Measurements from ENCODE around the gene ERI2. TPM values are rescaled to one million over a fixed set of nuclear protein-coding genes. Genes with fewer than 3 reads are reported as not detected.

Gene ERI2
- total and polyA plus RNA-seq, 12 donors, result 9.2 to 45.1 (median 21.7) TPM

GRCh38 chr16:20849589-20850390 lies 43.5 kb upstream of the ERI2 start:
- WGBS, 4 donors, result 29 to 40% (median 38%) methylated on average over 6 of the region's 6 CpGs
- H3K9me3 ChIP-seq (replicated peaks in 1 of 3), result no peaks in the 10 kb centered on the region
- no peaks in the 10 kb centered on the region for H3K27me3 ChIP-seq
- peak overlapping the region in 4 of 5 donors; percentile 4 to 83 (median 56) for H3K27ac ChIP-seq
- no peaks in the 10 kb centered on the region for H3K36me3 ChIP-seq (replicated peaks in 1 of 2)
- TF ChIP-seq CTCF (IDR thresholded peaks at IDR 0.05) (peak; percentile 95 to 99 (median 98)), POLR2A (IDR thresholded peaks at IDR 0.05) (no peak)
- H3K4me1 ChIP-seq (replicated peaks in 1 of 2), result peaks cover 16 to 48% of the 10 kb centered on the region in 2 donors
- H3K4me3 ChIP-seq, result no peak overlapping the region
- intact Hi-C loops (cut with DNase I), result loop anchor here (5.0 to 10.0 kb wide), 5 partner anchors 48 to 238 kb away; no protein-coding TSS in a partner anchor
- DNase-seq, result peak; percentile 62 to 93 (median 78)

- peaks cover 16 to 26% of the 10 kb centered on the region in 2 donors for H3K4me1 ChIP-seq (replicated peaks in 1 of 2)
- H3K27me3 ChIP-seq, result no peaks in the 10 kb centered on the region
- no peak for DNase-seq
- TF ChIP-seq CTCF (IDR thresholded peaks at IDR 0.05) (no peak), POLR2A (IDR thresholded peaks at IDR 0.05) (no peak)
- WGBS, 4 donors, result 42 to 95% (median 74%) methylated on average over 2 of the region's 2 CpGs
- H3K4me3 ChIP-seq, result no peak overlapping the region
- no peak overlapping the region for H3K27ac ChIP-seq
- H3K9me3 ChIP-seq (replicated peaks in 1 of 3), result no peaks in the 10 kb centered on the region
- H3K36me3 ChIP-seq (replicated peaks in 1 of 2), result no peaks in the 10 kb centered on the region
- intact Hi-C loops (cut with DNase I), result loop anchor here (5.0 to 10.0 kb wide), 3 partner anchors 100 to 240 kb away; no protein-coding TSS in a partner anchor
Measured at GRCh38 chr16:20847550-20847949, 41.3 kb upstream of the ERI2 start.

- no peak overlapping the region for H3K27ac ChIP-seq
- H3K36me3 ChIP-seq (replicated peaks in 1 of 2), result no peaks in the 10 kb centered on the region
- no peak overlapping the region for H3K4me3 ChIP-seq
- no peak for DNase-seq
- peaks cover 15 to 17% of the 10 kb centered on the region in 2 donors for H3K4me1 ChIP-seq (replicated peaks in 1 of 2)
- no peaks in the 10 kb centered on the region for H3K9me3 ChIP-seq (replicated peaks in 1 of 3)
- no peaks in the 10 kb centered on the region for H3K27me3 ChIP-seq
- TF ChIP-seq POLR2A (IDR thresholded peaks at IDR 0.05) (no peak), CTCF (IDR thresholded peaks at IDR 0.05) (no peak)
- intact Hi-C loops (cut with DNase I), result loop anchor here (5.0 to 10.0 kb wide), 3 partner anchors 101 to 241 kb away; no protein-coding TSS in a partner anchor
Measured at GRCh38 chr16:20846551-20846950, 40.3 kb upstream of the ERI2 start.

GRCh38 chr16:20846030-20846429 lies 39.8 kb upstream of the ERI2 start:
- no peak overlapping the region for H3K27ac ChIP-seq
- 84 to 98% (median 94%) methylated on average over 6 of the region's 6 CpGs for WGBS, 4 donors
- no peaks in the 10 kb centered on the region for H3K9me3 ChIP-seq (replicated peaks in 1 of 3)
- no peaks in the 10 kb centered on the region for H3K27me3 ChIP-seq
- H3K4me1 ChIP-seq (replicated peaks in 1 of 2), result peaks cover 10 to 11% of the 10 kb centered on the region in 2 donors
- no peak overlapping the region for H3K4me3 ChIP-seq
- no peaks in the 10 kb centered on the region for H3K36me3 ChIP-seq (replicated peaks in 1 of 2)
- intact Hi-C loops (cut with DNase I), result loop anchor here (5.0 to 10.0 kb wide), 3 partner anchors 101 to 241 kb away; no protein-coding TSS in a partner anchor
- TF ChIP-seq POLR2A (IDR thresholded peaks at IDR 0.05) (no peak), CTCF (IDR thresholded peaks at IDR 0.05) (no peak)
- no peak for DNase-seq
